Fibroblast of lung (primary cell): ENCODE results near the gene KIAA0586. TPM values are rescaled to one million over a fixed set of nuclear protein-coding genes. Genes with fewer than 3 reads are reported as not detected.
"Not testable (repeated sequence)": the region's sequence is repeated elsewhere in the genome, so short reads cannot be mapped to it uniquely, and the experiment has no call there.

Experiments used
- DNase-seq, 2 donors: peaks; one replicate each; pipeline versions ENCODE4 v3.0.0 to v3.0.0-alpha.2; 2010; ENCODE audit warnings: low read depth in 2 of 2
- H2AFZ ChIP-seq: 2 replicates; pipeline ENCODE4 v1.5.1; 2012; ENCODE audit warnings: low read length, control low read depth, inconsistent platforms
- H3K27ac ChIP-seq: 2 replicates; pipeline ENCODE4 v1.5.1; 2011; ENCODE audit warnings: low read length, control low read depth; ENCODE audit not compliant: insufficient read depth
- H3K27me3 ChIP-seq: 2 replicates; pipeline ENCODE4 v1.5.1; 2011; ENCODE audit warnings: mild to moderate bottlenecking, low read length; ENCODE audit not compliant: control insufficient read depth, insufficient read depth
- H3K36me3 ChIP-seq: 2 replicates; pipeline ENCODE4 v1.5.1; 2011; ENCODE audit warnings: low read length; ENCODE audit not compliant: control insufficient read depth, insufficient read depth
- H3K4me1 ChIP-seq: 2 replicates; pipeline ENCODE4 v1.5.1; 2011; ENCODE audit warnings: low read length; ENCODE audit not compliant: control insufficient read depth, insufficient read depth; ENCODE audit errors: extremely low read depth
- H3K4me2 ChIP-seq: 2 replicates; pipeline ENCODE4 v1.5.1; 2011; ENCODE audit warnings: low read length, control low read depth; ENCODE audit not compliant: insufficient read depth; ENCODE audit errors: extremely low read depth
- H3K4me3 ChIP-seq, 4 experiments: fragments of 200-600 bp in 1 of 4; sonication (generic) in 1 of 4; replicated peaks in 1 of 4; 2 replicates each; pipeline ENCODE4 v1.5.1; 2011 to 2016; ENCODE audit warnings: low read length in 4 of 4, low read depth in 3 of 4, mild to moderate bottlenecking in 3 of 4, control low read depth in 2 of 4, inconsistent platforms in 1 of 4, mixed read lengths in 1 of 4; ENCODE audit not compliant: insufficient read depth in 1 of 4; ENCODE audit errors: control extremely low read depth in 1 of 4
- H3K79me2 ChIP-seq: 2 replicates; pipeline ENCODE4 v1.5.1; 2012; ENCODE audit warnings: mild to moderate bottlenecking, low read length, inconsistent platforms; ENCODE audit not compliant: control insufficient read depth, insufficient read depth
- H3K9ac ChIP-seq: 2 replicates; pipeline ENCODE4 v1.5.1; 2011; ENCODE audit warnings: mild to moderate bottlenecking, low read length, control low read depth; ENCODE audit not compliant: insufficient read depth
- H3K9me3 ChIP-seq: 2 replicates; pipeline ENCODE4 v1.5.1; 2012; ENCODE audit warnings: low read depth, low read length; ENCODE audit not compliant: control insufficient read depth, insufficient read depth
- H4K20me1 ChIP-seq: 2 replicates; pipeline ENCODE4 v1.5.1; 2011; ENCODE audit warnings: low read length; ENCODE audit not compliant: control insufficient read depth, insufficient read depth; ENCODE audit errors: extremely low read depth
- EZH2 ChIP-seq: IDR thresholded peaks from 2 replicates; pipeline ENCODE4 v1.5.1; 2012; ENCODE audit warnings: low read length, control low read depth, mild to moderate bottlenecking; ENCODE audit errors: missing control alignments
- polyA plus RNA-seq, 2 donors: library from polyadenylated mRNA; depleted of rRNA in 1 of 2; stranded (reverse) in 1 of 2; unstranded in 1 of 2; fragments of >200 nt; gene quantifications; 2 replicates each; pipeline ENCODE4 v1.2.1, GENCODE V29; 2011 to 2012; ENCODE audit warnings: missing spikeins in 1 of 2
- total RNA-seq: library from RNA; depleted of rRNA; stranded (reverse); fragments of >200 nt; gene quantifications from 2 replicates; pipeline ENCODE4 v1.2.1, GENCODE V29; 2014
- TF ChIP-seq, protein P1 (sequence below), 2 donors: IDR thresholded peaks in 1 of 2; conservative IDR thresholded peaks in 1 of 2; 1 replicate in 1 of 2; 2 replicates in 1 of 2; pipeline ENCODE4 v1.5.1; 2011 to 2012; ENCODE audit warnings: low read length in 2 of 2, control low read depth in 1 of 2, inconsistent platforms in 1 of 2, low read depth in 1 of 2, mild to moderate bottlenecking in 1 of 2

Gene KIAA0586
- total and polyA plus RNA-seq, 2 donors (not counting 1 experiment from before 2014, with no cell fraction given), result 17.8 to 18.9 TPM

DNA sequence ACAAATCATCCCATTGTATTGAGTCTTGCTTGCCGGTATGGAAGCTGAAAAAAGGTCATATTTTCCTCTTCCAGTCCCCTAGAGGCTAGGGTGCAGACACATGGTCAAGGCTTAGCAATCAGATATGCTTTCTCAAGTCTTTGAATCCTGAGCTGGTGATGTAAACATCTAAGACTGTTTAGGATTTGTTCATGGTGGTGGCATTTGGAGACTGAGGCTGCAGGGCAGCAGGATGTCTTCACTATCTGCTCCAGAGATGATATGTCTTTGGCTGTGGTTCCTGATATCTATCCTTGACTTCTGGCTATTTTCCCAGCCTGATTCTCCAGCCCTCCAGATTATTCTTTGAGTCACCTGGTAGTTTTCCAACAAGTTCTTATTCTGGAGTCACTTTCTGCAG is 159.8 kb downstream of the KIAA0586 start:
- no peak for TF ChIP-seq EZH2
- TF ChIP-seq, protein P1, sequence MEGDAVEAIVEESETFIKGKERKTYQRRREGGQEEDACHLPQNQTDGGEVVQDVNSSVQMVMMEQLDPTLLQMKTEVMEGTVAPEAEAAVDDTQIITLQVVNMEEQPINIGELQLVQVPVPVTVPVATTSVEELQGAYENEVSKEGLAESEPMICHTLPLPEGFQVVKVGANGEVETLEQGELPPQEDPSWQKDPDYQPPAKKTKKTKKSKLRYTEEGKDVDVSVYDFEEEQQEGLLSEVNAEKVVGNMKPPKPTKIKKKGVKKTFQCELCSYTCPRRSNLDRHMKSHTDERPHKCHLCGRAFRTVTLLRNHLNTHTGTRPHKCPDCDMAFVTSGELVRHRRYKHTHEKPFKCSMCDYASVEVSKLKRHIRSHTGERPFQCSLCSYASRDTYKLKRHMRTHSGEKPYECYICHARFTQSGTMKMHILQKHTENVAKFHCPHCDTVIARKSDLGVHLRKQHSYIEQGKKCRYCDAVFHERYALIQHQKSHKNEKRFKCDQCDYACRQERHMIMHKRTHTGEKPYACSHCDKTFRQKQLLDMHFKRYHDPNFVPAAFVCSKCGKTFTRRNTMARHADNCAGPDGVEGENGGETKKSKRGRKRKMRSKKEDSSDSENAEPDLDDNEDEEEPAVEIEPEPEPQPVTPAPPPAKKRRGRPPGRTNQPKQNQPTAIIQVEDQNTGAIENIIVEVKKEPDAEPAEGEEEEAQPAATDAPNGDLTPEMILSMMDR (conservative IDR thresholded peaks at IDR 0.05 in 1 of 2, IDR thresholded peaks at IDR 0.05 in 1 of 2; ENCODE audit: low read depth in 1 of 2, low read length in 2 of 2), result no peak
- Histone ChIP-seq H3K4me1 (peaks cover 15% of the 10 kb centered on the region), H3K27me3 (no peaks in the 10 kb centered on the region), H4K20me1 (no peaks in the 10 kb centered on the region), H3K9ac (no peak overlapping the region), H3K4me3 (no peak overlapping the region), H3K27ac (no peak overlapping the region), H3K9me3 (no peaks in the 10 kb centered on the region), H3K4me2 (no peak overlapping the region), H2AFZ (no peak overlapping the region), H3K79me2 (no peaks in the 10 kb centered on the region), H3K36me3 (no peaks in the 10 kb centered on the region)
- DNase-seq, result peak; percentile 33 to 87

DNA sequence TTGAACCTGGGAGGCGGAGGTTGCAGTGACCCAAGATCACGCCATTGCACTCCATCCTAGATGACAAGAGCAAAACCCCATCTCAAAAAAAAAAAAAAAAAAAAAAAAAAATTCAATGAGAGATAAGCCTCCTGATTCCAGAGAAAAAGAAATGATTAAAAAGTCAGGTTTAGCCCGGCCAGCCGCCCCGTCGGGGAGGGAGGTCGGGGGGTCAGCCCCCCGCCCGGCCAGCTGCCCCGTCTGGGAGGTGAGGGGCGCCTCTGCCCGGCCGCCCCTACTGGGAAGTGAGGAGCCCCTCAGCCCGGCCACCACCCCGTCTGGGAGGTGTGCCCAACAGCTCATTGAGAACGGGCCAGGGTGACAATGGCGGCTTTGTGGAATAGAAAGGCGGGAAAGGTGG is 160.8 kb downstream of the KIAA0586 start:
- not testable (repeated sequence) for H3K36me3 ChIP-seq, H3K4me2 ChIP-seq, DNase-seq

DNA sequence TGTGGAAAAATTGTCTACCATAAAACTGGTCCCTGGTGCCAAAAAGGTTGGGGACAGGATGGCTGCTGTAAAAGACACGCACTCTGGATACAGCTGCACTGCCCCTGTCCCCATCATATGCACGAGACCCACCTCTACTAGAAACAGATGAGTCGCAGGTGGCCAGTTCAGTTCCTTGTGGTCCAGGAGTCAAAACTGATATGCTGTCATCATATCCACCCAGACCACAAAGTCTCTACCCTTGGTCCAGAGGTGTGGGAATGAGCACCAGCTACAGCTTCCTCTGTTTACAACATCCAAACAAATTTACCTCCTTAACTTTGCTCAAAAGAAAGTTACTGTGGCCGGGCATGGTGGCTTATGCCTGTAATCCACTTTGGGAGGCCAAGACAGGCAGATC is 166.5 kb downstream of the KIAA0586 start:
- Histone ChIP-seq H3K4me3 (no peak overlapping the region), H3K27ac (no peak overlapping the region), H3K4me1 (no peaks in the 10 kb centered on the region), H4K20me1 (no peaks in the 10 kb centered on the region), H3K27me3 (no peaks in the 10 kb centered on the region), H2AFZ (no peak overlapping the region), H3K9me3 (no peaks in the 10 kb centered on the region), H3K9ac (no peak overlapping the region), H3K4me2 (no peak overlapping the region), H3K36me3 (no peaks in the 10 kb centered on the region), H3K79me2 (no peaks in the 10 kb centered on the region)
- TF ChIP-seq, protein P1 (conservative IDR thresholded peaks at IDR 0.05 in 1 of 2, IDR thresholded peaks at IDR 0.05 in 1 of 2; ENCODE audit: low read depth in 1 of 2, low read length in 2 of 2), result no peak
- no peak for TF ChIP-seq EZH2
- DNase-seq, result no peak

More for the DNA sequence above, 160.8 kb downstream of the KIAA0586 start:
- not testable (repeated sequence) for H3K27ac ChIP-seq, H3K27me3 ChIP-seq, H2AFZ ChIP-seq, H4K20me1 ChIP-seq, H3K9me3 ChIP-seq, H3K9ac ChIP-seq, H3K79me2 ChIP-seq, H3K4me3 ChIP-seq
- H3K4me1 ChIP-seq, result peaks cover 15% of the 10 kb centered on the region
